Fibroblast of lung (primary cell): ENCODE data around the gene EBPL. TPM values are rescaled to one million over a fixed set of nuclear protein-coding genes. Genes with fewer than 3 reads are reported as not detected.

Source experiments
- DNase-seq, 2 donors: peaks; one replicate each; pipeline versions ENCODE4 v3.0.0 to v3.0.0-alpha.2; 2010; ENCODE audit warnings: low read depth in 2 of 2
- H2AFZ ChIP-seq: 2 replicates; pipeline ENCODE4 v1.5.1; 2012; ENCODE audit warnings: low read length, control low read depth, inconsistent platforms
- H3K27ac ChIP-seq: 2 replicates; pipeline ENCODE4 v1.5.1; 2011; ENCODE audit warnings: low read length, control low read depth; ENCODE audit not compliant: insufficient read depth
- H3K27me3 ChIP-seq: 2 replicates; pipeline ENCODE4 v1.5.1; 2011; ENCODE audit warnings: mild to moderate bottlenecking, low read length; ENCODE audit not compliant: control insufficient read depth, insufficient read depth
- H3K36me3 ChIP-seq: 2 replicates; pipeline ENCODE4 v1.5.1; 2011; ENCODE audit warnings: low read length; ENCODE audit not compliant: control insufficient read depth, insufficient read depth
- H3K4me1 ChIP-seq: 2 replicates; pipeline ENCODE4 v1.5.1; 2011; ENCODE audit warnings: low read length; ENCODE audit not compliant: control insufficient read depth, insufficient read depth; ENCODE audit errors: extremely low read depth
- H3K4me2 ChIP-seq: 2 replicates; pipeline ENCODE4 v1.5.1; 2011; ENCODE audit warnings: low read length, control low read depth; ENCODE audit not compliant: insufficient read depth; ENCODE audit errors: extremely low read depth
- H3K4me3 ChIP-seq, 4 experiments: fragments of 200-600 bp in 1 of 4; sonication (generic) in 1 of 4; replicated peaks in 1 of 4; 2 replicates each; pipeline ENCODE4 v1.5.1; 2011 to 2016; ENCODE audit warnings: low read length in 4 of 4, low read depth in 3 of 4, mild to moderate bottlenecking in 3 of 4, control low read depth in 2 of 4, inconsistent platforms in 1 of 4, mixed read lengths in 1 of 4; ENCODE audit not compliant: insufficient read depth in 1 of 4; ENCODE audit errors: control extremely low read depth in 1 of 4
- H3K79me2 ChIP-seq: 2 replicates; pipeline ENCODE4 v1.5.1; 2012; ENCODE audit warnings: mild to moderate bottlenecking, low read length, inconsistent platforms; ENCODE audit not compliant: control insufficient read depth, insufficient read depth
- H3K9ac ChIP-seq: 2 replicates; pipeline ENCODE4 v1.5.1; 2011; ENCODE audit warnings: mild to moderate bottlenecking, low read length, control low read depth; ENCODE audit not compliant: insufficient read depth
- H3K9me3 ChIP-seq: 2 replicates; pipeline ENCODE4 v1.5.1; 2012; ENCODE audit warnings: low read depth, low read length; ENCODE audit not compliant: control insufficient read depth, insufficient read depth
- H4K20me1 ChIP-seq: 2 replicates; pipeline ENCODE4 v1.5.1; 2011; ENCODE audit warnings: low read length; ENCODE audit not compliant: control insufficient read depth, insufficient read depth; ENCODE audit errors: extremely low read depth
- EZH2 ChIP-seq: IDR thresholded peaks from 2 replicates; pipeline ENCODE4 v1.5.1; 2012; ENCODE audit warnings: low read length, control low read depth, mild to moderate bottlenecking; ENCODE audit errors: missing control alignments
- polyA plus RNA-seq, 2 donors: library from polyadenylated mRNA; depleted of rRNA in 1 of 2; stranded (reverse) in 1 of 2; unstranded in 1 of 2; fragments of >200 nt; gene quantifications; 2 replicates each; pipeline ENCODE4 v1.2.1, GENCODE V29; 2011 to 2012; ENCODE audit warnings: missing spikeins in 1 of 2
- total RNA-seq: library from RNA; depleted of rRNA; stranded (reverse); fragments of >200 nt; gene quantifications from 2 replicates; pipeline ENCODE4 v1.2.1, GENCODE V29; 2014
- TF ChIP-seq, protein P1 (sequence below), 2 donors: IDR thresholded peaks in 1 of 2; conservative IDR thresholded peaks in 1 of 2; 1 replicate in 1 of 2; 2 replicates in 1 of 2; pipeline ENCODE4 v1.5.1; 2011 to 2012; ENCODE audit warnings: low read length in 2 of 2, control low read depth in 1 of 2, inconsistent platforms in 1 of 2, low read depth in 1 of 2, mild to moderate bottlenecking in 1 of 2

The EBPL gene
- total and polyA plus RNA-seq, 2 donors (not counting 1 experiment from before 2014, with no cell fraction given): 69.4 to 90.3 TPM

- H3K4me1 ChIP-seq: no peaks in the 10 kb centered on the region
- H3K4me2 ChIP-seq: no peak overlapping the region
These were observed 61.9 kb downstream of the EBPL start for GRCh38 chr13:49629196-49629938.

DNA sequence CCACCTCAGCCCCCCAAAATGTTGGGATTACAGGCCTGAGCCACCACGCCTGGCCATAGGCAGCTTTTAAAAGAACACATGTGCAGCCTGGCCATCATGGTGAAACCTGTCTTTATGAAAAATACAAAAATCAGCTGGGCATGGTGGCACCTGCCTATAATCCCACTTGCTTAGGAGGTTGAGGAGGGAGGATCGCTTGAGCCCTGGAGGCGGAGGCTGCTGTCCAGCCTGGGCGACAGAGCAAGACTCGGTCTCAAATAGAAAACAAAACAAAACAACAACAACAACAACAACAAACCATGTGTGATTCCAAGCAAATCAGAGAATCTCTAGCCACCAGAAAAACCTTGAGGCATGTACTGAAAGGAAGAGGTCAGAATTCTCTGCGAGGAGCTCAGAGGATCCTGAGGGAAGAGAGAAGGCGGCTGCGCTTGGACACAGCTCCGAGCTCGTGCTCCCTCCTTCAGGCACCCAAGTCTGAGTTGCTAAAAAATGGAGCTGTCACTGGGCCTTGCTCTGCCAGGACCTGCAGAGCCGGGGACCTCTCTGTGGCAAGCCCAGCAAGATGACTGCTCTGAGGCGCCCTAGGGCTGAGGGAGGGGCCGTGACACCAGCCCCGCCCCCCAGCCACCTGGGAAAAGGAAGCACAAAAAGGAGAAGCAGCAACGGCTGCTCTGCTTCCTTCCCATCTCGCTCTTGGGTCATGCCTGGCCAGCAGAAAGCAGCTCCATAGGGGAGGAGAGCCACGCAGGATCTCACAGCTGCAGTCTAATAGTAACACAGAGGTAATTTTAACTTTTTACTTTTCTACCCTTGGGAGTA, 63.2 kb downstream of the EBPL start, which contains the start of gene ARL11:
TSS of gene ARL11 (plus strand) at position 677 of the 822 bp plus-strand sequence. CDS start 1,941 bp downstream, outside the sequence.
- no peak within 1 kb of the TSS for H3K4me2 ChIP-seq
- H3K27ac ChIP-seq: no peak within 1 kb of the TSS

More at GRCh38 chr13:49629196-49629938, 61.9 kb downstream of the EBPL start:
- Histone ChIP-seq H3K9me3 (no peaks in the 10 kb centered on the region), H3K27me3 (no peaks in the 10 kb centered on the region), H3K9ac (no peak overlapping the region), H3K4me3 (no peak overlapping the region), H3K27ac (no peak overlapping the region), H3K36me3 (no peaks in the 10 kb centered on the region), H3K79me2 (no peaks in the 10 kb centered on the region), H4K20me1 (no peaks in the 10 kb centered on the region), H2AFZ (no peak overlapping the region)
- no peak for TF ChIP-seq EZH2
- TF ChIP-seq, protein P1, sequence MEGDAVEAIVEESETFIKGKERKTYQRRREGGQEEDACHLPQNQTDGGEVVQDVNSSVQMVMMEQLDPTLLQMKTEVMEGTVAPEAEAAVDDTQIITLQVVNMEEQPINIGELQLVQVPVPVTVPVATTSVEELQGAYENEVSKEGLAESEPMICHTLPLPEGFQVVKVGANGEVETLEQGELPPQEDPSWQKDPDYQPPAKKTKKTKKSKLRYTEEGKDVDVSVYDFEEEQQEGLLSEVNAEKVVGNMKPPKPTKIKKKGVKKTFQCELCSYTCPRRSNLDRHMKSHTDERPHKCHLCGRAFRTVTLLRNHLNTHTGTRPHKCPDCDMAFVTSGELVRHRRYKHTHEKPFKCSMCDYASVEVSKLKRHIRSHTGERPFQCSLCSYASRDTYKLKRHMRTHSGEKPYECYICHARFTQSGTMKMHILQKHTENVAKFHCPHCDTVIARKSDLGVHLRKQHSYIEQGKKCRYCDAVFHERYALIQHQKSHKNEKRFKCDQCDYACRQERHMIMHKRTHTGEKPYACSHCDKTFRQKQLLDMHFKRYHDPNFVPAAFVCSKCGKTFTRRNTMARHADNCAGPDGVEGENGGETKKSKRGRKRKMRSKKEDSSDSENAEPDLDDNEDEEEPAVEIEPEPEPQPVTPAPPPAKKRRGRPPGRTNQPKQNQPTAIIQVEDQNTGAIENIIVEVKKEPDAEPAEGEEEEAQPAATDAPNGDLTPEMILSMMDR (conservative IDR thresholded peaks at IDR 0.05 in 1 of 2, IDR thresholded peaks at IDR 0.05 in 1 of 2; ENCODE audit: low read depth in 1 of 2, low read length in 2 of 2): no peak
- no peak for DNase-seq

More for the DNA sequence above, 63.2 kb downstream of the EBPL start, which contains the start of gene ARL11:
- Histone ChIP-seq H3K4me1 (no peaks in the 10 kb centered on the region), H3K9me3 (no peaks in the 10 kb centered on the region), H3K4me3 (no peak within 1 kb of the TSS), H3K27me3 (no peaks in the 10 kb centered on the region), H3K79me2 (no peaks in the 10 kb centered on the region), H2AFZ (peak within 1 kb of the TSS; percentile 23), H3K36me3 (no peaks in the 10 kb centered on the region), H3K9ac (no peak within 1 kb of the TSS), H4K20me1 (no peaks in the 10 kb centered on the region)
- DNase-seq: no peak
- TF ChIP-seq, protein P1 (conservative IDR thresholded peaks at IDR 0.05 in 1 of 2, IDR thresholded peaks at IDR 0.05 in 1 of 2; ENCODE audit: low read depth in 1 of 2, low read length in 2 of 2): no peak
- no peak for TF ChIP-seq EZH2
